GM19468 (cell line): ENCODE data around the gene AZIN2.
"Not testable (repeated sequence)": the region's sequence is repeated elsewhere in the genome, so short reads cannot be mapped to it uniquely, and the experiment has no call there.

Experiments used
- ATAC-seq: cut with Tn5 transposase; IDR thresholded peaks from one replicate; pipeline ENCODE4 v1.9.1; 2021; ENCODE audit warnings: mild to moderate bottlenecking, moderate library complexity, moderate number of reproducible peaks; ENCODE audit not compliant: unreplicated experiment; ENCODE audit errors: extremely low read depth

Gene AZIN2

GRCh38 chr1:33080885-33081553 lies at the start of gene AZIN2:
Gene AZIN2 (plus strand): TSS chr1:33081153. CDS start chr1:33082250, 1,097 bp downstream.
- no peak for ATAC-seq

GRCh38 chr1:33031506-33031905 lies 49.4 kb upstream of the AZIN2 start:
- ATAC-seq = no peak

DNA sequence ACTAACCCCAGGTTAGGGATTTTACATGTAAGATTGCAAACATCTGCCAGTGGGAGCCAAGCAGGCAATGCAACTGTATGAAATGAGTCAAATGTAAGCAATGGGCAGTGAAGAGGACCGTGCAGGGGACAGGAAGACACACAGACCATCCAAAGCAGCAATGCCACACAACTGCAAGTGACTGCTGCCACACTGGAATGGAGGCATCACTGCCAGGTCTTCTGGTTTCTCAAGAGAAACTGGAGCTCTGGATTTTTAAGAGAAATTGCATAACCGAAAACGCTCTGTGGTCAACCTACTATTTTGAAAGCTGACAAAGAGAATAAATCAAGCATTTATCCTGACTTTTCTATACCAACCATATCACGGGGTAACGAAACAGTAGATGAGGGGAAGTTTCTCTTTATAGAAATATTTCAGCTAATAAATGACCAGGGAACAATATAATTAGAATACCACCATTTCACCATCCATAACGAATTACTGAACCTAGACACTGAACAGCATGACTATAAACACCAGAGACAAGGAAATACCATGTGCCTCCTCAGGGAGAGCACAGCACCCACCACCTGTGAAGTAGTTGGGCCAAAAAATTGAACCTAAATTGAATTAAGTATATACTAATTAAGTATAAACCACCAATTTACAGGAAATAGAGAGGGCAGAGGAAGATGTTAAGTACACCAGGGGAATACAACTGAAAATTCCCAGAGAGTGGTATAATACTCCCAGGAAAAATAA lies 48.7 kb upstream of the AZIN2 start:
- ATAC-seq = no peak

DNA sequence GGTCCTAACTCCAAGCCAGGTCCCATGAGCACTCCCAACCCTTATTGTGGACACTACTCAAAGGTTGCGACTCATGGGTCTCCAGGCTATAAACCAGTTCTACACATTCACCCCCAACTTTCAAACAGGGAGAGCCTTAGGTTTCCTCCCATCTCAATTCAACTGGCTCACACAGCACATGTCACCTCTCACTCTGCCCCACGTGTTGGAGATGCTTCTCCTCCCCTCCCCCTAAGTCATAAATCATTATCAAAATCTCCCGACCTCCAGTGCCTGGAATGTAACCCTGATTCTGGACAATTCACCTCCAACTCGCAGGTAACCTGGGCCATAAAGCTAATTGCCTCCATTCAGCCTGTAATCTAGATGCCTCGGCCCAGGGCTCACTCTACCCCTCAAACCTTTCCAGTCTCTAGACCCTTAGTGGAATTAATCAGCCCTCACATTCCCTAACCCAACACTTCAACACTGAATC lies 44.9 kb upstream of the AZIN2 start:
- ATAC-seq = no peak

GRCh38 chr1:33036526-33037503 lies 44.1 kb upstream of the AZIN2 start, which contains the start of gene AK2:
Gene AK2 (minus strand): TSS chr1:33036883. CDS start chr1:33036828, 55 bp downstream.
- ATAC-seq = peak; percentile 88

DNA sequence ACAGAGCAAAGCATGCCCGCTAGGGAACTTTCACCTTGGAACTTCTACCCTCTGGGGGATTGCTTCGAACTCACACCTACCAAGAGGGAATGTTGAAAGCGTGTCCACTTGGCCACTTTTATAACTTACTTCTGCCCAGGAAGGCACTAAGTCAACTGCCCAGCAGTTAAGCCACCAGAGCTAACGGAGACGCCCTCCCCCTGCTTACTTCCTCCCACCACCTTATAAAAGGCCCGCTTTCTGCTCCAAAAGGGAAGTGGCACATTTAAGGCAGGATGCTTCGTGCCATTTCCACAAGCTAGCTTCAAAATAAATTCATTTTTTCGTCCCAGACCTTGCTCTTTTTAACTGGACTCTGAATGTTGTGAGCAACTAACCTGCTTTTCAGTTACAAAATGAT lies 41.1 kb upstream of the AZIN2 start:
- ATAC-seq = no peak

DNA sequence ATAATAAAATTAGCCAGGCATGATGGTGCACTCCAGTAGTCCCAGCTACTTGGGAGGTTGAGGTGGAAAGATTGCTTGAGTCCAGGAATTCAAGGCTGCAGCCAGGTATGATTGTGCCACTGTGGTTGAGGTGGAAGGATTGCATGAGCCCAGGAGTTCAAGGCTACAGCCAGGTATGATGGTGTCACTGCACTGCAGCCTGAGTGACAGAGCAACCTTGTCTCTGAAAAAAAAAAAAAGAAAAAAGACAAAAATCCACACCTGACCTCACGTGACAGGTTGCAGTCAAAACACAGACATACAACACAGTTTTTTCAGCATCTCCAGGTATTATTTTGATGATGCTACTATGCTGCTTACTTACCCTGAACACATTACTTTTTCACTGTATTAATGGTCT lies 39.9 kb upstream of the AZIN2 start:
- ATAC-seq = no peak

- ATAC-seq = no peak
These were observed 38.1 kb upstream of the AZIN2 start for GRCh38 chr1:33042831-33043230.

DNA sequence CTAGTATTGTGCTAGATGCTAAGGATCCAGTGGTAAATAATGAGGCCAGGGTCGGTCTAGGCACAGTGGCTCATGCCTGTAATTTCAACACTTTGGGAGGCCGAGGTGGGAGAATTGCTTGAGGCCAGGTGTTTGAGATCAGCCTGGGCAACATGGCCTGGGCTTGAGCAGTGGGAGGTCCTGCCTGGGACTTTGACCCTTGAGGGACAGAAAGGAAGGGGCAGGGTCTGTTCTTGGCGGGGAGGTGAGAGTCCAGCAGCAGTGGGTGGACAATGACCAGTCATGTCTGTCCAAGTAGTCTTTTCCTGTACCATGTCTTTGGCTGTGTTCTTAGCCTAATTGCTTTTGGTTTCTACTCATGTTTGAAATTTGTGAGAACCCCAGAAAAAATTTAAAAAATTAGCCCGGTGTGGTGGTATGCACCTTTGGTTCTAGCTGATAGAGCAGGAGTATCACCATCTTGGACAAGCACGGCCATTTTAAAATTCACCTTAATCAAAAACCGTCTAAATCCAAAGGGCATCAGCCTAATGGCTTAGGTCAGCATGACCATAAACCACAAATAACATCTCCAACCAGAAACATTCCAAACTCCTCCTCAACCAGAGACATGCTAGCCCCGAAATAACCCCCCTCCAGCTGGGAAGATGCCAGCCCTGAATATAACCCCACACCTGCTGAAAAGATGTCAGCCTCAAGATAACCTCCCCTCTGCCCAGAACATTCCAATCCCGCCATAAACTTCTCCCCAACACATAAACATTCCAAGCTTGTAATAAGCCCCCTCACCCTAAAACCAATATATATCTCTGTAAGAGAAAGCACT lies 37.5 kb upstream of the AZIN2 start:
- ATAC-seq = no peak

- ATAC-seq = no peak
These were observed 35.7 kb upstream of the AZIN2 start for GRCh38 chr1:33045246-33045645.

GRCh38 chr1:33045814-33046213 lies 35.1 kb upstream of the AZIN2 start:
- ATAC-seq = no peak

DNA sequence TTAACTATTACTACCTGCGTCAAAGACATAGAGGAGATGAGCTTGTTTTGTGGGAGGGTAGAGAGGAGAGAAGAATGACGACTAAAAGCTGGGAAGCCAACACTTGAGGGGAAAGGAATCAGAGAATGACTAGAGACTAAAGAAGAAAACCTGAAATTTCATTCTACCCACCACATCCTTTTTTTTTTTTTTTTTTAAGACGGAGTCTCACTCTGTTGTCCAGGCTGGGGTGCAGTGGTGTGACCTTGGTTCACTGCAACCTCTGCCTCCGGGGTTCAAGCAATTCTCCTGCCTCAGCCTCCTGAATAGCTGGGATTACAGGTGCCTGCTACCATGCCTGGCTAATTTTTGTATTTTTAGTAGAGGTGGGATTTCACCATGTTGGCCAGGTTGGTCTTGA lies 34.7 kb upstream of the AZIN2 start:
- not testable (repeated sequence) for ATAC-seq

DNA sequence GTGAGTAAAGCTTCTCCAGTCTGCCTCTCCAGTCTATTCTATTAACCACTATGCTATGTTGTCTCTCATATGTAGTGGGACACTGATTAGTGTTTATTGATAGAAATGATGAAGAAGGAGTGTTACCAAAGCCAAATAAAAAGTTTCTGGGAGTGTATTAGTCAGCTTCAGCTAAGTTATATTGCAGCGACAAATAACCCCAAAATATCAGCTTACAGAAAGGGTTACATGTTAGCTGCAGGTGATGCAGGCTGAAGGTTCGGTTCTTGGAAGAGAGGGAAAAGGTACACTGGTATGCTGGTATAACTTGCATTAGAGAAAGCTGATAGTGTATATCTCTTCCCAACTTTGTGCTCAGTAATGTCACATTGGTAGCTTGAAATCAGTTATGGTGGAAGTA lies 33.7 kb upstream of the AZIN2 start:
- ATAC-seq = no peak

DNA sequence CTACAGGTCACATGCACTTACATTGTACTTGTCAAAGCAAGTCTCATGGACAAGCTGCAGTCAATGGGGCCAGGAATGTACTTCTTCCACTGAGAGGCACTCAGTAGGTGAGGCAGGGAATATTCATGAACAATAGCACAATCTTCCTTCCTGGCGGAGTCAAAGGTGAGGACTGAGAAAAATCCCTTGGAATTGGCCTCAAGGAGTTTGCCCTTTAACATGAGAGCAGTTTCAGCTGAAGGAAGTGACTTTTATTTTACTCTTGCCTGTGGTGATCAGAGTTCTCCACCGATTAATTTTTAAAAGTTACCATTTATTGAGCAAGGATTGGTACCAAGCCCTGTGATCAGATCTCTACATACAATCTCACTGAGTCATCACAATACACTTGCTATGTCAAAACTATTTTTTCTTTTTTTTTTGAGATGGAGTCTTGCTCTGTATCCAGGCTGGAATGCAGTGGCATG lies 33.1 kb upstream of the AZIN2 start:
- no peak for ATAC-seq

GRCh38 chr1:33048426-33048825 lies 32.5 kb upstream of the AZIN2 start:
- ATAC-seq = no peak

- ATAC-seq = no peak
These were observed 31.6 kb upstream of the AZIN2 start for GRCh38 chr1:33049371-33049770.

- no peak for ATAC-seq
These were observed 30.5 kb upstream of the AZIN2 start for GRCh38 chr1:33050221-33051076.

- ATAC-seq = no peak
These were observed 25.5 kb upstream of the AZIN2 start for GRCh38 chr1:33055210-33056008.
